Neuron (in vitro differentiated cells): ENCODE results near the gene TMEM61.
"Not testable (repeated sequence)": the region's sequence is repeated elsewhere in the genome, so short reads cannot be mapped to it uniquely, and the experiment has no call there.

Source experiments
- H2AFZ ChIP-seq: one replicate; pipeline ENCODE4 v1.6.1; 2013; ENCODE audit warnings: low read depth, mild to moderate bottlenecking, inconsistent platforms, low read length, moderate library complexity
- H3K27me3 ChIP-seq: one replicate; pipeline ENCODE4 v1.6.1; 2013; ENCODE audit warnings: low read length; ENCODE audit not compliant: insufficient read depth
- H3K36me3 ChIP-seq: one replicate; pipeline ENCODE4 v1.6.1; 2013; ENCODE audit warnings: low read length; ENCODE audit not compliant: insufficient read depth
- H3K4me1 ChIP-seq: one replicate; pipeline ENCODE4 v1.6.1; 2013; ENCODE audit warnings: low read length; ENCODE audit not compliant: insufficient read depth
- H3K4me3 ChIP-seq: 2 replicates; pipeline ENCODE4 v1.5.1; 2013; ENCODE audit warnings: mild to moderate bottlenecking, low read length, moderate library complexity
- H3K9me3 ChIP-seq: one replicate; pipeline ENCODE4 v1.6.1; 2013; ENCODE audit warnings: low read length

Gene TMEM61

GRCh38 chr1:54980528-54981241 lies at the start of gene TMEM61:
Gene TMEM61 (plus strand): TSS chr1:54980628. CDS start chr1:54981066, 438 bp downstream.
- H2AFZ ChIP-seq, result no peak within 1 kb of the TSS
- no peaks in the 10 kb centered on the region for H3K9me3 ChIP-seq
- H3K4me1 ChIP-seq, result no peaks in the 10 kb centered on the region
- H3K27me3 ChIP-seq, result peaks cover 60% of the 10 kb centered on the region
- H3K36me3 ChIP-seq, result no peaks in the 10 kb centered on the region
- H3K4me3 ChIP-seq, result no peak within 1 kb of the TSS

DNA sequence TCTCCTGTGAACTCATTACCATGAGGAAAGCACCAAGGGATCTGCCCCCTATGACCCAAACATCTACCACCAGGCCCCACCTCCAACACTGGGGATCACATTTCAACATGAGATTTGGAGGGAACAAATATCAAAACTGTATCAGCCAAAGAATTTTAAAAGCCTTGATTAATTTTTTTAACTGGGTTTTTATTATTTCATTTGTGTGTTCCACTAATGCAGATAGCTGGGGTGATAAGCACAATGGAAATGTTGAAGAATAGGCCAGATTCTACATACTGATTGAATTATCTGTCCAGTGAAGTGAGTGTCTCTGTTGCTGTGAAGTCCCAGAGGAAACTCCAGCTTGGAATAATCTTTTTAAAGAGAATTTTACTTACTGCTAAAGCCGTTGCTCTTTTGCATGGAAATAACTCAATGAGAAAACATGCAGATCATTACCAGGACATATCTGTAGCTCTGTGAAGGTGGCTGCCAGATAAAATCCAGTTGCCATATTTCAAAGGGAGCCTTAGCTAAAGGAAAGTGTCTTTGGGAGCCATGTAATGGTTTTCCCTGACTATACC lies 49.1 kb upstream of the TMEM61 start:
- H3K36me3 ChIP-seq, result no peaks in the 10 kb centered on the region

GRCh38 chr1:54934081-54934480 lies 46.3 kb upstream of the TMEM61 start:
- H3K27me3 ChIP-seq, H2AFZ ChIP-seq, H3K36me3 ChIP-seq, H3K4me3 ChIP-seq, H3K4me1 ChIP-seq, H3K9me3 ChIP-seq: not testable (repeated sequence)

More for the DNA sequence above, 49.1 kb upstream of the TMEM61 start:
- H3K27me3 ChIP-seq, result peaks cover 10% of the 10 kb centered on the region
- no peaks in the 10 kb centered on the region for H3K4me1 ChIP-seq
- no peak overlapping the region for H2AFZ ChIP-seq
- H3K4me3 ChIP-seq, result no peak overlapping the region
- H3K9me3 ChIP-seq, result no peaks in the 10 kb centered on the region

- no peaks in the 10 kb centered on the region for H3K36me3 ChIP-seq
- no peak overlapping the region for H3K4me3 ChIP-seq
- H2AFZ ChIP-seq, result no peak overlapping the region
- H3K4me1 ChIP-seq, result peaks cover 11% of the 10 kb centered on the region
- H3K27me3 ChIP-seq, result no peaks in the 10 kb centered on the region
- no peaks in the 10 kb centered on the region for H3K9me3 ChIP-seq
These were observed 45.6 kb upstream of the TMEM61 start for GRCh38 chr1:54934869-54935268.

DNA sequence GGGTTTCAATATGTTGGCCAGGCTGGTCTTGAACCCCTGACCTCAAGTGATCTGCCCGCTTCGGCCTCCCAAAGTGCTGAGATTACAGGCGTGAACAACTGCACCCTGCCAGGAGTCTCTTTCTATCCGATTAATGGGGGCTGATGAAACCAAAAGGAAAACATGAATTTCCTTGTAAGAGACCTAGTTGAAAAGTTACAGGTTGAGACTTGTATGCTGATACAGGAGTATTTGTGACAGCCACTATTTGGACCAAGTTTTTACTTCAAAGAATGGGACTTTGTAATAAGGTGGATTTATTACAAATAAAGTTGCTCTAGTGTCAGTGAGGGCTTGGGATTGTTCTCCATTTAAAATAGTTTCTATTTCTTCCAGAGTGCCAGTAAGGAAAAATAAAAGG lies 43.6 kb upstream of the TMEM61 start:
- Histone ChIP-seq H3K27me3 (no peaks in the 10 kb centered on the region), H3K36me3 (no peaks in the 10 kb centered on the region), H2AFZ (no peak overlapping the region), H3K4me1 (peaks cover 17% of the 10 kb centered on the region), H3K9me3 (no peaks in the 10 kb centered on the region), H3K4me3 (no peak overlapping the region)

DNA sequence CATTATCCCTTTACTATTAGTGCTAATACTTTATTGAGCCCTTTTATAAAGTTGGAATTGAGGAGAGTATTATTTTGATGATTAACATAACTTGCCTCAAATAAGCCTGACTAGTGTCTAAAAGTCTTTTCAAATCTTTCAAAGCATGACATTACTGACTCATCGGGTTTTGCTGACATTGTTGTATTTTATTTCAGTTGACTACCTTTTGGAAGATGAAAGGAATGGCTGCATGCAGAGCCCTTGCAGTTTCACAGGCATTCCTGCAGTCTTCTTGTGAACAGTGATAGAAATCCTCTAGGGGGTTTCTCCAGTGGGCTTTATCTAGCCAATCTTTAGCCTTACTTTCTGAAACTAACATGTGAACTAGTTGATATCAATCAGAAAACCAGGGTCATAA lies 43.0 kb upstream of the TMEM61 start:
- Histone ChIP-seq H3K4me3 (no peak overlapping the region), H3K36me3 (no peaks in the 10 kb centered on the region), H3K4me1 (peaks cover 17% of the 10 kb centered on the region), H2AFZ (no peak overlapping the region), H3K9me3 (no peaks in the 10 kb centered on the region), H3K27me3 (no peaks in the 10 kb centered on the region)

DNA sequence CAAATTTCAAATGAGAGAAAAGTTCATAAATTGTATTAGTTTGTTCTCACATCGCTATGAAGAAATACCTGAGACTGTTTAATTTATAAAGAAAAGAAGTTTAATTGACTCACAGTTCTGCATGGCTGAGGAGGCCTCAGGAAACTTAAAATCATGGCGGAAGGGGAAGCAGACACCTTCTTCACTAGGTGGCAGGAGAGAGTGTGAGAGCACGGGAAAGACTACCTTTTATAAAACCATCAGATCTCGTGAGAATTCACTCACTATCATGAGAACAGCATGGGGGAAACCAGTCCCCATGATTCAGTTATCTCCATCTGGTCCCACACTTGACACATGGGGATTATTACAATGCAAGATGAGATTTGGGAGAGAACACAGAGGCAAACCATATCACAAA lies 41.5 kb upstream of the TMEM61 start:
- not testable (repeated sequence) for H3K4me3 ChIP-seq, H3K27me3 ChIP-seq, H3K9me3 ChIP-seq, H3K36me3 ChIP-seq, H2AFZ ChIP-seq
- H3K4me1 ChIP-seq, result peaks cover 17% of the 10 kb centered on the region

GRCh38 chr1:54940042-54940441 lies 40.4 kb upstream of the TMEM61 start:
- Histone ChIP-seq H3K36me3 (no peaks in the 10 kb centered on the region), H3K27me3 (no peaks in the 10 kb centered on the region), H3K9me3 (no peaks in the 10 kb centered on the region), H3K4me3 (no peak overlapping the region), H3K4me1 (peaks cover 17% of the 10 kb centered on the region), H2AFZ (peak overlapping the region; percentile 61)

DNA sequence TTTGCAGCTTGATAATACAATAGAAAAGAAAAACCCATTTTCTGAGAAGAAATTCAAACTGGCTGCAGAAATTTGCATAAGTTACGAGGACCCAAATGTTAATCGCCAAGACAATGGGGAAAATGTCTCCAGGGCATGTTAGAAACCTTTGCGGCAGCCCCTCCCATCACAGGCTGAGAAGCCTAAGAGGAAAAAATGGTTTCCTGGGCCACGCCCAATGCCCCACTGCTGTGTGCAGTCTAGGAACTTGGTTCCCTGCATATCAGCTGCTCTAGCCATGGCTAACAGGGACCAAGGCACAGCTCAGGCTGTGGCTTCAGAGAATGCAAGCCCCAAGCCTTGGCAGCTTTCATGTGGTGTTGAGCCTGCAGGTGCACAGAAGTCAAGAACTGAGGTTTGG lies 37.5 kb upstream of the TMEM61 start:
- Histone ChIP-seq H3K4me3 (no peak overlapping the region), H3K27me3 (peaks cover 3% of the 10 kb centered on the region), H3K36me3 (no peaks in the 10 kb centered on the region), H3K9me3 (no peaks in the 10 kb centered on the region), H3K4me1 (peaks cover 8% of the 10 kb centered on the region), H2AFZ (no peak overlapping the region)

DNA sequence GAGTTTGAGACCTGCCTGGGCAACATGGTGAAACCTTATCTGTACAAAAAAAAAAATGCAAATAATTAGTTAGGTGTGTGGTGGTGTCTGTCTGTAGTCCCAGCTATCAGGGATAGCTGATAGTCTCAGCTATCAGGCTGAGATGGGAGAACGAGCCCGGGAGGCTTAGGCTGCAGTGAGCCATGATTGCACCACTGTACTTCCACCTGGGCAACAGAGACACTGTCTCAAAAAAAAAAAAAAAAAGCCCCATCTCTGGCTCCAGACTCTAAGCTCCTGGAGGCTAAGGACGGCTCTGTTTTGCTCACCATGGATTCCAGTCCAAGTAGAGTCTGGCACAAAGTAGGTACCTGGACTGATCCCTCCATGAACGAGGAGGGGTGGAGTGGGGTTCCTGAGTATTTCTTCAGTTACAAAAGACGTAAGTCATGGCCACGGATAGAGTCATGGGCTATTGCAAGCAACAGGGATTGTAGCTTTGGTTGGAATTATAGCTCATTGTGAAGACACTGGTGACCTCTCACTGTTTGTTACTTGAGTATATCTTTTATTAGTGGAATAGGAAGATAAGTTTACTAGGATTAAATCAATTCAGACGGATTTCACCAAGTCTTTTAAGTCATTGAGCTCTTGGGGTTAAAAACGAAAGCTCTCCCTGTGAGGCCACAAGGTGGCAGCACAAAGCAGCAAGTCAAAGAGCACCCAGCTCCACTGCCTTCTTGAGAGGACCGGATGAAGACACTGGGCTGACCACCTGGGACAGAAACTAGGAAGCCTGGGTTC lies 35.6 kb upstream of the TMEM61 start:
- Histone ChIP-seq H3K9me3 (no peaks in the 10 kb centered on the region), H3K27me3 (peaks cover 3% of the 10 kb centered on the region), H3K4me1 (peaks cover 6% of the 10 kb centered on the region), H3K4me3 (no peak overlapping the region), H2AFZ (no peak overlapping the region), H3K36me3 (no peaks in the 10 kb centered on the region)

DNA sequence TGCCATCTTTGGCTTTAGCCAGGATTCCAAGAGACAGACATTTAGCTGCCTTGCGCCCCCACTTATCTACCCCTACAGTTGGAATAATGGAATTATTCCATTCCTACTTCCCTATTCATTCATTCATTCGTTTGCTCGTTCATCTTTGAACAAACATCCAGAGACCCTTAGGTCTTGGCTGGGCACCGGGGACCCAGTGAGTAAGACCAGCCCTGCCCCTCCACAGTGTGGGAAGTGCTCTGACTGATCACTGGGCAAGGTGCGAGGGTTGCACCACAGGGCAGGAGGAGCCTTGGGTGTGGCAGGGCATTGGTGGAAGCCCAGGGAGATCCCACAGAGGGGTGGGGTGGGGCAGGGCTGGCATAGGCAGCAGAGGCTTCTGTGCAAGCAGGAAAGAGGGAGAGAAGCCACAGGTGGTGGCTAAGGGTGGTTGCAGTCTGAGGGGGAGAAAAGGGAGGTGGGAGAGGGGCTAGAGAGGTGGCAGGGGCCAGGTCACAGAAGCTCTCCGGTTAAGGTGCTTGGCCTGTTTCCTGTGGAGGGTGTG lies 35.0 kb upstream of the TMEM61 start:
- Histone ChIP-seq H3K27me3 (peaks cover 3% of the 10 kb centered on the region), H3K36me3 (no peaks in the 10 kb centered on the region), H3K9me3 (no peaks in the 10 kb centered on the region), H2AFZ (no peak overlapping the region), H3K4me3 (no peak overlapping the region), H3K4me1 (peaks cover under 1% of the 10 kb centered on the region)

DNA sequence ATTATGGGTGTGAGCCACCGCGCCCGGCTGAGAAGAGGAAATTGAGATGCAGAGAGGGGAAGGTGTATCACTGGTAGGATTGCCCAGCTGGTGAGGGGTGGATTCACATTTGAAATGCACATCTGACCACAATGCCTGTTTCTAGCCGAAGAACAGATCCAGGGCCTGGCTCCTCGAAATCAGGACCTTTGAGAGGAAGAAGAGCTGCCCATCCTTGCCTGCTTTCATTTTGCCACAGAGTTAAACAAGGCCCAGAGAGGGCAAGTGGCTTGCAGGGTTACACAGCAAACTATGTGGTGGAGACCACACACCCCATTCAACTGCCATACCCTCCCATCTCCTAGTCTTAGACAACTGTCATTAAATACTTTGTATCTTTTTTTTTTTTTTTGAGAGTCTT lies 32.9 kb upstream of the TMEM61 start:
- H3K4me3 ChIP-seq, result no peak overlapping the region
- no peak overlapping the region for H2AFZ ChIP-seq
- no peaks in the 10 kb centered on the region for H3K36me3 ChIP-seq
- H3K27me3 ChIP-seq, result peaks cover 3% of the 10 kb centered on the region
- no peaks in the 10 kb centered on the region for H3K9me3 ChIP-seq
- no peaks in the 10 kb centered on the region for H3K4me1 ChIP-seq

- Histone ChIP-seq H3K9me3 (no peaks in the 10 kb centered on the region), H3K4me1 (no peaks in the 10 kb centered on the region), H3K36me3 (no peaks in the 10 kb centered on the region), H2AFZ (no peak overlapping the region), H3K4me3 (no peak overlapping the region), H3K27me3 (peaks cover 3% of the 10 kb centered on the region)
These were observed 31.4 kb upstream of the TMEM61 start for GRCh38 chr1:54949053-54949452.
